Measurements from ENCODE around the gene KCNK13.
"Not testable (repeated sequence)": the region's sequence is repeated elsewhere in the genome, so short reads cannot be mapped to it uniquely, and the experiment has no call there.

Gene KCNK13

GRCh38 chr14:90184571-90185266 lies 122.9 kb downstream of the KCNK13 start:
- TF ChIP-seq CTCF (IDR thresholded peaks at IDR 0.05; ENCODE audit: control insufficient read depth, extremely low read depth, insufficient read depth), result no peak
- no peak overlapping the region for H3K4me3 ChIP-seq (ENCODE audit: low read depth, low read length)
- no peak for DNase-seq (ENCODE audit: low read depth)

- no peak overlapping the region for H3K4me3 ChIP-seq (ENCODE audit: low read depth, low read length)
- no peak for TF ChIP-seq CTCF (IDR thresholded peaks at IDR 0.05; ENCODE audit: control insufficient read depth, extremely low read depth, insufficient read depth)
Measured at GRCh38 chr14:90188588-90188987, 126.8 kb downstream of the KCNK13 start.

GRCh38 chr14:90191154-90191553 lies 129.4 kb downstream of the KCNK13 start:
- no peak for TF ChIP-seq CTCF (IDR thresholded peaks at IDR 0.05; ENCODE audit: control insufficient read depth, extremely low read depth, insufficient read depth)
- no peak for DNase-seq (ENCODE audit: low read depth)
- H3K4me3 ChIP-seq (ENCODE audit: low read depth, low read length), result no peak overlapping the region

More at GRCh38 chr14:90188588-90188987, 126.8 kb downstream of the KCNK13 start:
- DNase-seq (ENCODE audit: low read depth), result no peak

GRCh38 chr14:90191585-90191984 lies 129.8 kb downstream of the KCNK13 start:
- DNase-seq (ENCODE audit: low read depth), result no peak
- no peak overlapping the region for H3K4me3 ChIP-seq (ENCODE audit: low read depth, low read length)
- TF ChIP-seq CTCF (IDR thresholded peaks at IDR 0.05; ENCODE audit: control insufficient read depth, extremely low read depth, insufficient read depth), result no peak

- no peak overlapping the region for H3K4me3 ChIP-seq (ENCODE audit: low read depth, low read length)
- no peak for DNase-seq (ENCODE audit: low read depth)
- TF ChIP-seq CTCF (IDR thresholded peaks at IDR 0.05; ENCODE audit: control insufficient read depth, extremely low read depth, insufficient read depth), result peak; percentile 31
Measured at GRCh38 chr14:90193925-90194324, 132.1 kb downstream of the KCNK13 start.

- no peak for DNase-seq (ENCODE audit: low read depth)
- TF ChIP-seq CTCF (IDR thresholded peaks at IDR 0.05; ENCODE audit: control insufficient read depth, extremely low read depth, insufficient read depth), result no peak
- no peak overlapping the region for H3K4me3 ChIP-seq (ENCODE audit: low read depth, low read length)
Measured at GRCh38 chr14:90194706-90195105, 132.9 kb downstream of the KCNK13 start.

GRCh38 chr14:90198541-90199060 lies 136.8 kb downstream of the KCNK13 start:
- H3K4me3 ChIP-seq (ENCODE audit: low read depth, low read length), result no peak overlapping the region
- TF ChIP-seq CTCF (IDR thresholded peaks at IDR 0.05; ENCODE audit: control insufficient read depth, extremely low read depth, insufficient read depth), result no peak
- no peak for DNase-seq (ENCODE audit: low read depth)

GRCh38 chr14:90200546-90200945 lies 138.8 kb downstream of the KCNK13 start:
- DNase-seq (ENCODE audit: low read depth); H3K4me3 ChIP-seq (ENCODE audit: low read depth, low read length): not testable (repeated sequence)
